ENCODE measurements around the gene PRM3. TPM values are rescaled to one million over a fixed set of nuclear protein-coding genes. Genes with fewer than 3 reads are reported as not detected.

The PRM3 gene
- total RNA-seq, 1 donor from 2014 or later, result not detected

DNA sequence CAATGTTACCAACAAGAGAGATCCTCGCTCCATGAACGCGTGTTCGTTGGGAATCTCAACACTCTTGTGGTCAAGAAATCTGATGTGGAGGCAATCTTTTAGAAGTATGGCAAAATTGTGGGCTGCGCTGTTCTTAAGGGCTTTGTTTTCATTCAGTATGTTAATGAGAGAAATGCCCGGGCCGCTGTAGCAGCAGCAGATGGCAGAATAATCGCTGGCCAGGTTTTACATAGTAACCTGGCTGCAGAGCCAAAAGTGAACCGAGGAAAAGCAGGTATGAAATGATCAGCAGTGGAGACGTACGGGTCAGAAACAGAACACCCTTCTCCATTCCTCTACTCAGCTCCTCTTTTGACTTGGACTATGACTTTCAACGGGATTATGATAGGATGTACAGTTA lies 30.8 kb downstream of the PRM3 start:
- H3K27ac Mint-ChIP-seq (ENCODE audit: unreplicated experiment), result no peak overlapping the region

DNA sequence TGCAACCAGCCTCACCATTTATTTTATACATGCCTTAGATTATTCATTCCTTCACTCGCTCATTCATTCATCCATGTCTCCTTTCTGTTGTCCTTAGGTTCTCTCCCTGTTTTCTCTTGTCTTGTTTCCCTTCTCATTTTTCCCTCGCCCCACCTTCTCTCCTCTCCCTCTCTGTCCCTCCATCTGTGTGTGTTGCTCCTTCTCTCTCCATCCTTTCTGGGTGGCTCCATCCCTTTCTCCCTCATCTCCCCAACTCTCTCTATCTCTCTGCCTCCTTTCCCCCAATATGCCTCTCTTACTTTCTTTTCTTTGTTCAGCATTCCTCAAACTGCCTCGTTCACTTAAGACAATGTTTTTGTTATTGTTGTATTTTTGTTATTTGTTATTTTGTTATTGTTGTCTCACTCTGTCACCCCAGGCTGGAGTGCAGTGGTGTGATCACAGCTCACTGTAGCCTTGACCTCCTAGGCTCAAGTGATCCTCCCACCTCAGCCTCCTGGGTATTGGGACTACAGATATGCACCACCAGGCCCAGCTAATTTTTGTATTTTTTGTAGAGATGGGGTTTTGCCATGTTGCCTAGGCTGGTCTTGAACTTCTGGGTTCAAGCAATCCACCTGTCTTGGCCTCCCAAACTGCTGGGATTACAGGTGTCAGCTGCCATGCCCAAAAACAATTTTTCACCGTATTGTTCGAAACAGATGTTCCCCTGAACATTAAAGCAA lies 31.8 kb downstream of the PRM3 start:
- Mint-ChIP-seq H3K36me3 (ENCODE audit: low read depth, unreplicated experiment) (no peaks in the 10 kb centered on the region), H3K4me1 (ENCODE audit: unreplicated experiment) (no peaks in the 10 kb centered on the region), H3K4me3 (ENCODE audit: unreplicated experiment) (no peak overlapping the region), H3K9me3 (ENCODE audit: unreplicated experiment) (no peaks in the 10 kb centered on the region), H3K27ac (ENCODE audit: unreplicated experiment) (no peak overlapping the region), H3K27me3 (ENCODE audit: unreplicated experiment) (no peaks in the 10 kb centered on the region)
- no peak for DNase-seq (ENCODE audit: low spot score)
- TF ChIP-seq, protein P1, sequence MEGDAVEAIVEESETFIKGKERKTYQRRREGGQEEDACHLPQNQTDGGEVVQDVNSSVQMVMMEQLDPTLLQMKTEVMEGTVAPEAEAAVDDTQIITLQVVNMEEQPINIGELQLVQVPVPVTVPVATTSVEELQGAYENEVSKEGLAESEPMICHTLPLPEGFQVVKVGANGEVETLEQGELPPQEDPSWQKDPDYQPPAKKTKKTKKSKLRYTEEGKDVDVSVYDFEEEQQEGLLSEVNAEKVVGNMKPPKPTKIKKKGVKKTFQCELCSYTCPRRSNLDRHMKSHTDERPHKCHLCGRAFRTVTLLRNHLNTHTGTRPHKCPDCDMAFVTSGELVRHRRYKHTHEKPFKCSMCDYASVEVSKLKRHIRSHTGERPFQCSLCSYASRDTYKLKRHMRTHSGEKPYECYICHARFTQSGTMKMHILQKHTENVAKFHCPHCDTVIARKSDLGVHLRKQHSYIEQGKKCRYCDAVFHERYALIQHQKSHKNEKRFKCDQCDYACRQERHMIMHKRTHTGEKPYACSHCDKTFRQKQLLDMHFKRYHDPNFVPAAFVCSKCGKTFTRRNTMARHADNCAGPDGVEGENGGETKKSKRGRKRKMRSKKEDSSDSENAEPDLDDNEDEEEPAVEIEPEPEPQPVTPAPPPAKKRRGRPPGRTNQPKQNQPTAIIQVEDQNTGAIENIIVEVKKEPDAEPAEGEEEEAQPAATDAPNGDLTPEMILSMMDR (IDR thresholded peaks at IDR 0.05; ENCODE audit: unreplicated experiment), result no peak

More for the DNA sequence above, 30.8 kb downstream of the PRM3 start:
- H3K27me3 Mint-ChIP-seq (ENCODE audit: unreplicated experiment), result peaks cover 1% of the 10 kb centered on the region
- H3K36me3 Mint-ChIP-seq (ENCODE audit: low read depth, unreplicated experiment), result no peaks in the 10 kb centered on the region
- no peak for DNase-seq (ENCODE audit: low spot score)
- no peaks in the 10 kb centered on the region for H3K9me3 Mint-ChIP-seq (ENCODE audit: unreplicated experiment)
- H3K4me3 Mint-ChIP-seq (ENCODE audit: unreplicated experiment), result no peak overlapping the region
- TF ChIP-seq, protein P1 (IDR thresholded peaks at IDR 0.05; ENCODE audit: unreplicated experiment), result no peak
- no peaks in the 10 kb centered on the region for H3K4me1 Mint-ChIP-seq (ENCODE audit: unreplicated experiment)

DNA sequence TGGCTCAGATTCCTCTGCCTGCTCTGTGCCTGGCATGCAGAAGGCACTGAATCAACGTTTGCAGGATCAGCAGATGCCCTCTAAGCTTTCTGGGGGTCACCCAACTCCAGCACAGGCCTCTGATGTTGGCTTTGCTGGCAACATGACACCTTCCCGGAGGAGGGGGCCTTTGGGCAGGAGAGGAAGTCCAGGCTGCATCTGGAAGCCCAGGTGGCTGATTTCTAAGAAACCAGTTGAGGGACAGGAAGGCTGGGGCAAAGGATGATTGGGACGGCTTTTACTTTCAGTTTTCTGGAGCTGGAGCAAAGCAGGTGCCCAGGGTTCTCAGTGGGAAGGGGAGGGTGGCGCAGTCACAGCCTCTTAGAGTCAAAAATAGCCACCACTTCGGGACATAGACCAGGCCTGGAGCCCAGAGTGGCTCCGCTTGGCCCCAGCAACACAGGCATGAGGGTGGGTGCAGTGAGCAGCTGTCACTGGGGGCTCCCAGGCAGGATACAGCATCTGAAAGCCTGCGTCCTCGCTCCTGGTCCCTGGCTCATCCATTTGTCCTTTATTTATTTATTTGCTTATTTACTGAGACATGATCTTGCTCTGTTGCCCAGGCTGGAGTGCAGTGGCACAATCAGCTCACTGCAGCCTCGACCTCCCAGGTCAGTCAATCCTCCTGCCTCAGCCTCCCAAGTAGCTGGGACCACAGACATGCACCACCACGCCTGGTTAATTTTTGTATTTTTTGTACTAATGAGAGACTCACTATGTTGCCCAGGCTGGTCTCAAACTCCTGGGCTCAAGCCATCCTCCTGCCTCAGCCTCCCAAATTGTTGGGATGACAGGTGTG lies 32.6 kb downstream of the PRM3 start:
- Mint-ChIP-seq H3K36me3 (ENCODE audit: low read depth, unreplicated experiment) (no peaks in the 10 kb centered on the region), H3K27ac (ENCODE audit: unreplicated experiment) (no peak overlapping the region), H3K4me1 (ENCODE audit: unreplicated experiment) (no peaks in the 10 kb centered on the region), H3K4me3 (ENCODE audit: unreplicated experiment) (no peak overlapping the region), H3K27me3 (ENCODE audit: unreplicated experiment) (peaks cover 1% of the 10 kb centered on the region), H3K9me3 (ENCODE audit: unreplicated experiment) (no peaks in the 10 kb centered on the region)
- TF ChIP-seq, protein P1 (IDR thresholded peaks at IDR 0.05; ENCODE audit: unreplicated experiment), result no peak
- DNase-seq (ENCODE audit: low spot score), result no peak

DNA sequence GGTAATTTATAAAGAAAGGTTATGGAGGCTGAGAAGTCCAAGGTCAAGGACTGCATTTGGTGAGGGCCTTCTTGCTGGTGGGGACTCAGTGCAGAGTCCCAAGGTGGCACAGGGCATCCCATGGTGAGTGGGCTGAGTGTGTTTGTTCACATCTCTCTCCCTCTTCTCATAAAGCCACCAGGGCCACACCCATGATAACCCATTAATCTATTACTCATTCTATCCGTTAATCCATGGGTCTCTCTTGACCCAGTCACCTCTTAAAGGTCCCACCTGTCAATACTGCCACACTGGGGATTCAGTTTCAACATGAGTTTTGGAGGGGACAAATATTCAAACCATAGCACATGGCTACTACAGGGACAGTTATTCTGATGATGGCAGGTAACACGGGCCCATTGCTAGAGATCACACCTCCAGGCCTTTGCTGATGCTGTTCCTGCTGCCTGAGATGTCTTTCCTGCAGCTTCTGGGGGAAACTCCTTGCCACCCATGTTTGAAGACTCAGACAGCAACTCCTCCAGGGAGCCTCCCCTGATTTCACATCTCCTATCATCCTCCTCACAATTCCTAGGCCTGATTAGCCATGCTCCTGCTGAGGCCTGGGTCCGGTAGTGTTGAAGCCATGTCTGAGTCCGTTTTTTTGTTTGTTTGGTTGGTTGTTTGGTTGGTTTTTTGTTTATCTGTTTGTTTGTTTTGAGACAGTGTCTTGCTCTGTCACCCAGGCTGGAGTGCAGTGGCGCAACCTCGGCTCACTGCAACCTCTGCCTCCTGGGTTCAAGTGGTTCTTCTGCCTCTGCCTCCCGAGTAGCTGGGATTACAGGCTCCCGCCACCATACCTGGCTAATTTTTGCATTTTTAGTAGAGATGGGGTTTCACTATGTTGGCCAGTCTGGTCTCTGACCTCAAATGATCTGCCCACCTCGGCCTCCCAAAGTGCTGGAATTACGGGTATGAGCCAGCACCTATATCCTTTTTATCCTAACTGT lies 33.5 kb downstream of the PRM3 start:
- no peak overlapping the region for H3K27ac Mint-ChIP-seq (ENCODE audit: unreplicated experiment)
- TF ChIP-seq, protein P1 (IDR thresholded peaks at IDR 0.05; ENCODE audit: unreplicated experiment), result no peak
- H3K27me3 Mint-ChIP-seq (ENCODE audit: unreplicated experiment), result peaks cover 1% of the 10 kb centered on the region
- no peaks in the 10 kb centered on the region for H3K4me1 Mint-ChIP-seq (ENCODE audit: unreplicated experiment)
- no peak overlapping the region for H3K4me3 Mint-ChIP-seq (ENCODE audit: unreplicated experiment)
- H3K9me3 Mint-ChIP-seq (ENCODE audit: unreplicated experiment), result no peaks in the 10 kb centered on the region
- no peaks in the 10 kb centered on the region for H3K36me3 Mint-ChIP-seq (ENCODE audit: low read depth, unreplicated experiment)
- DNase-seq (ENCODE audit: low spot score), result no peak
